ENCODE results near the gene SELENOO.
A peak's percentile ranks its signal among the peaks of the same experiment; 100 is the strongest.
"Not testable (repeated sequence)": the region's sequence is repeated elsewhere in the genome, so short reads cannot be mapped to it uniquely, and the experiment has no call there.

The SELENOO gene

DNA sequence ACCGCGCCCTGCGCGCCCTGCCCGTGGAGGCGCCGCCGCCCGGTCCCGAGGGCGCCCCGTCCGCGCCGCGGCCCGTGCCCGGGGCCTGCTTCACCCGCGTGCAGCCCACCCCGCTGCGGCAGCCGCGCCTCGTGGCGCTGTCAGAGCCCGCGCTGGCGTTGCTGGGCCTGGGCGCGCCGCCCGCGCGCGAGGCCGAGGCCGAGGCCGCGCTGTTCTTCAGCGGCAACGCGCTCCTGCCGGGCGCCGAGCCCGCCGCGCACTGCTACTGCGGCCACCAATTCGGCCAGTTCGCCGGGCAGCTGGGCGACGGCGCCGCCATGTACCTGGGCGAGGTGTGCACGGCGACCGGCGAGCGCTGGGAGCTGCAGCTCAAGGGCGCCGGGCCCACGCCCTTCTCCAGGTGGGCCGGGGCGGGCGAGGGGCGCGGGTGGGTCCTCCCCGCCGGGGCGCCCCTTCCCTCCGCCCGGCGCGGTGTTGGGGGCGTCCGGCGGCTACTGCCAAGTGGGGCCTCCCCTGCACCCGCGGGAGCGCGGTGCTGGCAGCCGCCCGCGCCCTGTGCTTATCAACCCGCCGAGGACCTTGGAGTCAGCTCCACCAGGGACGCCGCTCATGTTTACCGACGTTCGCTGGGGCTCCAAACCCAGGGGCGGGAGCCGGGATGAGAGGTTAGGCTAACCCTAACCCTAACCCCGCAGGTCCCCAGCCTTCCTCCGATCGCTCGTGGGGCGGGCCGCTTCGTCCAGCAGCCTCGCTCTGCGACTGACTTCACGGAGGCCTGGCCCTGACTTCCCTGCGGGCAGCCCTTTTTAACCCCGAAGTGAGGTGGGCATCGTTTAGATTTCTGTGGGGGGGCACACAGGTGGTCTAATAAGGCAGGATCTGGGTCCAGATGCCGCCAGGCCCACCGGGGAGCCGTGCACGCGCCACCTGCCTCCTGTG is 649 bp downstream of the SELENOO start:
- DNase-seq, result no peak

DNA sequence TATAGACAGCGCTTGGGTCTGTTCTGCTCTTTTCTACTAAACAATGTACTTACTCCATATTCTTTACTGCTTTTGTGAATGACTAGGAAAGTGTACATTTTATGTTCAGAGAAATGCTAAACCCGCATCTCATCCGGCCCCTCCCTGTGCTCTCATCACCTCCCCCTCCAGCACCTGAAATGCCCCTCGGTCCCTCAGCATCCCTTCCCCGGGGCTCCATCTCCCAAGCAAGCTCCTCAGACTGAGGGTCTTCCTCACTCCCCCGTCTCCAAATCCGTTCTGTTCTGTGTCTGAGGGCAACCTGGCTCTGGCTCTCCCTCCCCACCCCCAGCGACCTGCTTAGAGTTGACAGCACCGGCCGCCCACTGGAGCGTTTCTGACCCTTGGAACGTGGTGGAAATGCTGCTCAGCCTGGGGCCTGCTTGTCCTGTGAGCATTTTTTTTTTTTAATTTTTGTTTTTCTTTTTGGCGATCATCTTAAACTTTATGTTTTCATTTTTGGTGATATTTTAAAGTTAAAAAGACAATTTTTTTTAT is 1.4 kb downstream of the SELENOO start:
- DNase-seq, result no peak

DNA sequence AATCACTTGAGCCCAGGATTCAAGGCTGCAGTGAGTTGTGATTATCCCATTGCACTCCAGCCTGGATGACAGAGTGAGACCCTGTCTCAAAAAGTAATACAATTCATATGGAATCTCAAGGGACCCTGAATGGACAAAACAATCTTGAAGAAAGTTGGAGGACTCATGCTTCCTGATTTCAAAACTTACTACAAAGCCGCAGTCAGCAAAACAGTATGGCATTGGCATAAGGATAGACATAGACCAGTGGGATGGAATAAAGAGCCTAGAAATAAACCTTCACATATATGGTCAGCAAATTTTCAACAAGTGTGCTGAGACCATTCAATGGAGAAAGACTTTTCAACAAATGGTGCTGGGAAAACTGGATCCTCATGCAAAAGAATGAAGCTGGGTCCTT is 2.5 kb downstream of the SELENOO start:
- no peak for DNase-seq

DNA sequence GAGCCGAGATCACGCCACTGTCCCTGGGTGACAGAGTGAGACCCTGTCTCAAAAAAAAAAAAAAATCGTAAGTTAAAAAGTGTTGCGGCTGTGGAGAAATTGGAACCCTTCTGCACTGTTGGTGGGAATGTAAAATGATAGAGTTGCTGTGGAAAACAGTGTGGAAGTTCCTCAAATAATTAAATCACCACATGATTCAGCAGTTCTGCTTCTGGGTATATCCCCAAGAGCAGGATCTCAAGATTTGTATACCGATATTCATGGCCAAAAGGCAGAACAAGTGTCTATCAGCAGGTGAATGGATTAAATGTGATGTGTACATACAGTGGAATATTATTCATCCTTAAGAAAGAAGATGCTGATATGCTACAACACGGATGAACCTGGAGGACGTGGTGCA is 3.8 kb downstream of the SELENOO start:
- no peak for DNase-seq

DNA sequence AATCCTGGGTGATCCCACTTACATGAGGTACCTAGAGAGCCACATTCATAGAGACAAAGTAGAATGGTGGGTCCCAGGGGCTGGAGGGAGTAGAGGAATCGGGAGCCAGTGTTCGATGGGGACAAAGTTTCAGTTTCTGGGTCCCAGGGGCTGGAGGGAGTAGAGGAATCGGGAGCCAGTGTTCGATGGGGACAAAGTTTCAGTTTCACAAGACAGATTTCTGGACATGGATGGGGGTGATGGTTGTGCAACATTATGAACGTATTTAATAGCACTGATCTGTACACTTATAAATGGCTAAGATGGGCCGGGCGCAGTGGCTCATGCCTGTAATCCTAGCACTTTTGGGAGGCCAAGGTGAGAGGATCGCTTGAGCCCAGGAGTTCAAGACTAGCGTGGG is 4.2 kb downstream of the SELENOO start:
- DNase-seq, result not testable (repeated sequence)

DNA sequence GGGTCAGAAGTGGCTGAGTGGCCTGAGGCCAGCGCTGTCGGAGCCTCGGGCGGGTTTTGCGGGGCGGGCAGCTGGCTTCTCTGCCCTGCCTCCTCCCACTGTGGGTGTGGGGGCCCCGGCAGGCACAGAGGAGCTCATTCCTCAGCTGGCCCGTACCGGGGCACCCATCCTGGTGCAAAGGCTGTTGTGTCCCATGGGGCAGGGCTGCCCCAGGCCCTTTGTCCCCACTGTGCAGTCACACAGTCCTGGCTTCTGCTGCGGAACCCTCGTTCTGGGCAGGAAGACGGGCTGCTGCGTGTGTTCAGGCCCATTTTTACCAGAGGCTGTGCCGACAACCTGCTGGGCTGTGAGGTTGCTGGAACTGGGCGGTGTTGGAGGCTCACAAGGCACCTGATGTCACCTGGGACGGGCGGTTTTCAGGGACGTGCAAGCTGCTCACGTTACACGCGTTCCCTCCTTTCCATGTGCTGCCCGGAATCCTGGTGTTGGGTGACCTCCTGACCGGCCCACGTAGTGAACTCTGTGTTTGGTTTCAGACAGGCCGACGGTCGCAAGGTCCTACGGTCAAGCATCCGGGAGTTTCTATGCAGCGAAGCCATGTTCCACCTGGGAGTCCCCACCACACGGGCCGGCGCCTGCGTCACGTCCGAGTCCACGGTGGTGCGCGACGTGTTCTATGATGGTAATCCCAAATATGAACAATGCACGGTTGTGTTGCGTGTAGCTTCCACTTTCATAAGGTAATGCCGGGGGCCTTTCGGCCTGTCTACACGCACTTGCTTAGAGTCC is 5.2 kb downstream of the SELENOO start:
- DNase-seq, result no peak

DNA sequence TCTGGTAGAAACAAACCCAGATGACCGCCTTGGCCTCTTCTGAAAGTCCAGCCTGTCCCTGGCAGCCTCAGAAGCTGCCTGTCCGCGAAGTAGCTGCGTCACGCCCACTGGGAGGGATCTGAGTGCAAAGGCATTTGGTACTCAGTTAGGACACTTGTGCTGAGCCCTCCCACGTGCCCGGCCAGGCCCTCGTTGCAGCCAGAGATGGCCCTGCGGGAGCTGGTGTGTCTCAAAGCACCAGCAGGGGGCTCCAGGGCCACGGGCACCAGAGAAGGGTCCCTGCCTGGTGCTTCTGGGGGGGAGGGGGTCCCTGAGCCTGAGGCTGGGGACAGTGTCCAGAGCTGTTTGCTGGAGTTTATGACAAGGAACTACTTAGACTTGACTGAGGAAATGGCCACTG is 5.8 kb downstream of the SELENOO start:
- peak; percentile 87 for DNase-seq

DNA sequence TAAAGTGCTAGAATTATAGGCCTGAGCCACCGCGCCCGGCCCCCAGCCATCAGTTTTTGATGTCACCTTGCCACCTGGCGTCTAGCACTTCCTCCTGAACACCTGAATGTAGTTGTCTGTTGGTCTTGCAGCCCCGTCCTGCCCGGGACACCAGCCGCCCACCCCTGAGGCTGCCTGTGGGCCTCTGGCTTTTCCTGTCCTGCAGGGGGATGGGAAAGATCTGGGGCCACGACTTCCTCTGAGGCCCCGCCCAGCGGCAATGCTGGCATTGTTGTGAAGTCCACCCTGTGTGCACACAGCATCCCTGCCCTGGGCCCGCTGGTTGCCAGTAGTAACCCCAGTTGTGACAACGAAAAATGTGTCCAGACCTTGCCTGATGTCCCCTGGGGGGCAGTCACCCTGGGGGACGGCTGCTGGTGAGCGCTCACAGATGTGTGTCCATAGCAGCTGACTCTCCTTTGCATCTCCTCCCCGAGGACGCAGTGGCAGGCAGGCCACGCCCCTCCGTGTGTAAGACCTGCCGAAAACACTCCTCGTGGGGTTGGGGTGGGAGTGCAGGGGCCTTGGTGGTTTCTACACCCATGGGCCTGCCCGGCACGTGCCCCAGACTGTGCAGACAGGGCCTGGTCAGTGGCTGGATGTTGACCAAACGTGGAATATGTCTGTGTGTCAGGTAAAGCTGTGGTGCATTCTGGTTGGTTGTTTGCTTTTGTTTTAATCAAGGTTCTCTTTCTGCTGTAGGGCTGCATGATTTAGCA is 6.8 kb downstream of the SELENOO start:
- no peak for DNase-seq

DNA sequence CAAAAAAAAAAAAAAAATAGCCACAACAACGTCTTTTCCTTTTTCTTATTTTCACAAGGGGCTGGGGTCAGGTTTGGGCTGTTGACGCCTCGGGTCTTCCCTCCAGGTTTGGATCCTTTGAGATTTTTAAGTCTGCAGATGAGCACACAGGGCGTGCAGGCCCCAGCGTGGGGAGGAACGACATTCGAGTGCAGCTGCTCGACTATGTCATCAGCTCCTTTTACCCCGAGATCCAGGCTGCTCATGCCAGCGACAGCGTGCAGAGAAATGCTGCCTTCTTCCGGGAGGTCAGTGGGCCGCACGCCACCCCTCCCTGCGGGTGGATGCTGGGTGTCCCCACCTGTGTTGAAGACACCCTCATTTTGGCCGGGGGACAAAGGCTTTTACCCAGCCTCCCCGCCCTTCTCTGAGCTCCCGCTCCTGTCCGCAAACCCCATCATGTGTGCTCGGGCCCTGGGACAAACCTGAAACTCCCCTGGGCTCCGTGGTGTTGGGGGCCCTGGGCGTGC is 7.7 kb downstream of the SELENOO start:
- DNase-seq, result no peak

DNA sequence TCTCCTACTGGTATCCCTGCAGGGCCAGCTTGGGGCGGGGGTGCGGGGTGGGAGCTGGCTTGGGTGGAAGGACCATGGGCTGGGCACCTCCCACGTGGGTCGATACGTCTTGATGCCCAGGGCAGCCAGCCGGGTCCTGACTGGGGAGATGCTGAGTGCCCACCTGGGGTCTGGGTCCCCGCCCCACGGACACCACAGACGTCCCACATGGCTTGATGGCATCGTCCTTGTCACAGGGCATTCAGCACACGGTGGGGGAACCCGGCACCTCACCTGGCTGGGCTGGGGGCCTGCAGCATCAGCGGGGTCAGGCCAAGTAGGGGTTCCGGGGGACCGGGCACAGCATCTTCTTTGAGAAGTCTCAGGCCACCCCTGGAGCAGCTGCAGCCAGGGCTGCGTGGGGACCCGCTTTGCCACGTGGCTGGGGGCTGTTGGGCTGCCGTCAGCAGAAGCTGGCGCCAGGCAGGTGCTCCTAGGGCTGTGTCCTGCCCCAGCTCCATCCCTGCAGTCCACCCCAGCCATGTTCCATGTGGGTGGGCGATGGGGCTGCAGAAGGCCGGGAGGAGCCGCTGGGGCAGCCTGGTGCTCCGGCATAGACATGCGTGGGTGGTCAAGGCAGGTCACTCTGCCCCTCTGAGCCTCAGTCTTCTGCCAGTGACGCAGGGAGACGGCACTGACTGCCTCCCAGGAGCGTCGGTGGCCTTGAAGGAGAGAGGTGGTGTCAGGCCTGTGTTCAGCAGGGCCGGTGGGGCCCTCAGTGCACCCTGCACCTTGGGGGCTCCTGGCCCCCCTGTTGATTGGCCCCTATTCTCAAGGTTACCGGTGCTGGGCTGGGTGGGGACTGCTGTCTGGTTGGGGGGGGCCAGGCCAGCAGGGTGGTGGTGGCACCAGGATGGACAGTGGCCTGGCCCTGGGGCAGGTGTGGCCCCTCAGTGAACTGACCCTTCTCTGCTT is 8.4 kb downstream of the SELENOO start:
- no peak for DNase-seq

DNA sequence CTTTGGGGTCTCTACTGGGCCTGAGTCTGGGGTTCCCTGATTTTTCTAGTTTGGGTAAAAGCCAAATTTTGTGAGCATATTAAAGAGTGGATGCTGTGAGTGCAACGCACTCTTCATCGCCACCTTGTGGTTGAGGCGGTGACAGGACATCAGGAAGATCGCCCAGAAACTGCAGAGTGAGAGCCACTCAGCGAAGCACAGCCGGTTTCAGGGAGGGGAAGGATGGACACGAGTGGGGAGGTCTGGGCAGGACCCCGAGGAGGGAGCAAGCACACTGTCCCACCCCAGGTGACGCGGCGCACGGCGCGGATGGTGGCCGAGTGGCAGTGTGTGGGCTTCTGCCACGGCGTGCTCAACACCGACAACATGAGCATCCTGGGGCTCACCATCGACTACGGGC is 9.1 kb downstream of the SELENOO start:
- DNase-seq, result no peak

DNA sequence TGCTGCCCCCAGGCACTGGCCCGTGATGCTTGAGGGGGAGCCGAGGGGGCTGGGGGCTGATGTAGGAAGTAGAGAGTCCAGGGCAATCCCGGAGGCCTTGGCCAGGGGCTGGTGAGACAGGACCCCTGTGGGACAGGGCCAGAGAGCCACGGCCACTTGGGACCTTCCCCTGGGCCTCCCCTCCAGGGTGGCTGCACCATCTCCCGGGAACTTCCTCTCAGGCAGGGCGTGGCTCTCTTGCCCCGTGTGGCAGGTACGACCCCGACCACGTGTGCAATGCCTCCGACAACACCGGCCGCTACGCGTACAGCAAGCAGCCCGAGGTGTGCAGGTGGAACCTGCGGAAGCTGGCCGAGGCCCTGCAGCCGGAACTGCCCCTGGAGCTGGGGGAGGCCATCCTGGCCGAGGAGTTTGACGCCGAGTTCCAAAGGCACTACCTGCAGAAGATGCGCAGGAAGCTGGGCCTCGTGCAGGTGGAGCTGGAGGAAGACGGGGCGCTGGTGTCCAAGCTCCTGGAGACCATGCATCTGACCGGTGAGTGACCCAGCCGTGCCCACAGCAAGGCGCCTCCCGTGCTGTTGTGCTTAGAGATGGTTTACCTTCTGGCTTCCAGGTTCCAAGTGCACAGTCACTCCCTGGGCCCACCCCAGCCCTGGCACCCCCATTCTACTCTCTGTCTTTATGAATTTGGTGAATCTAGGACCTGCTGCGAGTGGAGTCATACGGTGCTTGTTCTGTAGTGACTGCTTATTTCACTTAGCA is 9.7 kb downstream of the SELENOO start:
- DNase-seq, result no peak

DNA sequence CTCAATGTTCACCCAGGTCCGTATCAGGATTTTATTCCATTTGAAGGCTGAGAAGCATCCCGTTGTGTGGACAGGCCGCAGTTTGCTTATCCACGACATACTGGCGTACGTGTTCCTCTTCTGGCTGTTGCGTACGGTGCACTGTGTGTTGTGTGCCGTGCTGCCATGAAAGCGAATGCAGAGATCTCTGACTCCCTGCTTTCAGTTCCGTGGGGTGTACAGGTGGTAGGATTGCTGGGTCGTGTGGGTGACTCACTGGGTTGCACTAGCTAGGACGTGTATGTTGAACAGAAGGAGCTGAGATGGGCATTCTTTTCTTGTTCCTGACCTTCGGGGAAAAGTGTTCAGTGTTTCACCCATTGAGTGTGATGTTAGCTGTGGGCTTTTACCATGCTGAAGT is 10.3 kb downstream of the SELENOO start:
- no peak for DNase-seq

DNA sequence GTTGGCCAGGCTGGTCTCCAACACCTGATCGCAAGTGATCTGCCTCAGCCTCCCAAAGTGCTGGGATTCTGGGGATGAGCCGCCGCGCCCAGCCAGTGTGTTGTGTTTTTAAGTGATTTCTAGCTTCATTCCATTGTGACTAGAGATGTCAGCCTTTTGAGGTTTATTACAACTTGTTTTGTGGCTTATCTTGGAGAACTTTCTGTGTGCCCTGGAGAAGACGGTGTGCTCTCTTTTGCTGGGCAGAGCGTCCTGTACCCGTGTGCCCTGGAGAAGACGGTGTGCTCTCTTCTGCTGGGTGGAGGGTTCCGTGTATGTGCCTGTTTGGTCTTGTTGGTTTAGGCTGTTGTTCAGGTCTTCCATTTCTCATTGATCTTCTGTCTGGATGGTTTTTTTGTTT is 12.5 kb downstream of the SELENOO start:
- DNase-seq, result no peak

DNA sequence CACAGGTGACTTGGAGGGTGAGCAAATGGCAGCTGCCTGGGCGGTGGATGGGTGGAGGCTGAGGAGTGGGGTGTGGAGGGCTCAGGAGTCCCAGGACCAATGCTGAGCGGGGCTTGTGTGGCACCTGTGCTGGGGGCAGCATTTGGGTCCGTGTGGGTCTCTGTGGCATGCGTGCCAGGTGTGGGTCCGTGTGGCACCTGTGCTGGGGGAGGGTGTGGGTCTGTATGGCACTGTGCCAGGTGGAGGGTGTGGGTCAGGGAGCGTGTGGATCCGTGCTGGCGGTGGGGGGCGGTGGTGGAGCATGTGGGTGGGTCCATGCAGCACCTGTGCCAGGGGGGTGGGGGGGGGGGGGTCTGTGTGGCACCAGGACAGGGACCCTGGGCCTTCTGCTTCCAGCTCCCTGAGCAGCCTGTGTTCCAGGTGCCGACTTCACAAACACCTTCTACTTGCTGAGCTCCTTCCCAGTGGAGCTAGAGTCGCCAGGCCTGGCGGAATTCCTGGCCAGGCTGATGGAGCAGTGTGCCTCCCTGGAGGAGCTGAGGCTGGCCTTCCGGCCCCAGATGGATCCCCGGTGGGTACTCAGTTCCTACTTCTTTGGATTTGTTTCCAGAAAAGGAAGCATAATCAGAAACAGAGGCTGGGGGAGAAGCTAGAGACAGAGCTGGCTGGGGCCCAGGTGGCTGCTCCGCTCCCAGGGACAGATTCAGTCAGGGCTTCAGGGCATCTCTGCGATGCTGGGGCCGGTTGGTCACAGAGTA is 14.7 kb downstream of the SELENOO start:
- DNase-seq, result no peak

DNA sequence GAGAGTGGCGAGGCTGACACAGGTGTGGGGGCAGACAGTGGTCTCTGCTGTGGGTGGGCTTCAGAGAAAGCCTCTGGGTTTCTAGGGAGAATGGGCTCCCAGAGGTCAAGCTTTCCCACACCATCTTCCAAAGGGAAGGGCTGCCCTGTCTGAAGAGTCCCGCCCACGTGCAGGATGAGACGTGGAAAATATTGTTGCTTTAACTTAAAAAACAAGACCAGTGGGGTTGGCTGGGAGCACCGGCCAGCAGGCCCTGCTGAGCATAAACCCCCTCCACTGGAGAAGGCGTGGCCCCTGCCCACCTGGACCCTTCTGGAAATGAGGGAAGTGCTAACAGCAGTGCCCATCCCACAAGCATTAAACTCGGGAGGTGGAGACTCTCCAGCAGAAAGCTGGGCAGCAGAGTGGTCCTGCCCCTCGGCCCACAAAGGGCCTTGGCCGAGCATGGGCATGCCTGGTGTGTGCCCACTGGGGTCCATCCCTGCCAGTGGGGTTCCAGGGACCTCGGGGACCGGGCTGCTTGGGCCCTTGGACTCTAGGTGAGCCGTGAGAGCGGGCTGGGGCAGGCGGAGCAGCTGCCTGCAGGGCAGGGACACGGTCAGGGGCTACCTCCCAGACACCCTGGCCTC is 15.4 kb downstream of the SELENOO start:
- DNase-seq, result no peak

DNA sequence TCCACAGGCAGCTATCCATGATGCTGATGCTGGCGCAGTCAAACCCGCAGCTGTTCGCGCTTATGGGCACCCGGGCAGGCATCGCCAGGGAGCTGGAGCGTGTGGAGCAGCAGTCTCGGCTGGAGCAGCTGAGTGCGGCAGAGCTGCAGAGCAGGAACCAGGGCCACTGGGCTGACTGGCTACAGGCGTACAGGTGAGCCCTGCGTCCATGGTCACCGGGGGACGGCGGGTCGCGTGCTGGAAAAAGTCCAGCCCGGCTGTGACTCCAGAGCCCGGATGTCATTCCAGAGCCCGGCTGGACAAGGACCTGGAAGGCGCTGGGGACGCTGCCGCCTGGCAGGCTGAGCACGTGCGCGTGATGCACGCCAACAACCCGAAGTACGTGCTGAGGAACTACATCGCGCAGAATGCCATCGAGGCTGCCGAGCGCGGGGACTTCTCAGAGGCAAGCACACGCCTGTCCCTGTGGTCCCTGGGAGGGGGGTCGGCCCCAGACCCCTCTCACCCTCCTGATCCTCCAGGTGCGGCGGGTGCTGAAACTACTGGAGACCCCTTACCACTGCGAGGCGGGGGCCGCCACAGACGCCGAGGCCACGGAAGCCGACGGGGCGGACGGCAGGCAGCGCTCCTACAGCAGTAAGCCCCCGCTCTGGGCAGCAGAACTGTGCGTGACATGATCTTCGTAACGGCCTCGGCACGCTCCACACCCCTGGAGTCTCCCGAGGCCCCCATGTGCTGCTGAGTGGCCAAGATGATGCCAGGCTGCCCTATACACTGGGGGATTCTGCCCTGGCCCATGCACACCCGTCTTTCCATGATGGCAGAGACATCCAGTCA is 16.1 kb downstream of the SELENOO start:
- no peak for DNase-seq

DNA sequence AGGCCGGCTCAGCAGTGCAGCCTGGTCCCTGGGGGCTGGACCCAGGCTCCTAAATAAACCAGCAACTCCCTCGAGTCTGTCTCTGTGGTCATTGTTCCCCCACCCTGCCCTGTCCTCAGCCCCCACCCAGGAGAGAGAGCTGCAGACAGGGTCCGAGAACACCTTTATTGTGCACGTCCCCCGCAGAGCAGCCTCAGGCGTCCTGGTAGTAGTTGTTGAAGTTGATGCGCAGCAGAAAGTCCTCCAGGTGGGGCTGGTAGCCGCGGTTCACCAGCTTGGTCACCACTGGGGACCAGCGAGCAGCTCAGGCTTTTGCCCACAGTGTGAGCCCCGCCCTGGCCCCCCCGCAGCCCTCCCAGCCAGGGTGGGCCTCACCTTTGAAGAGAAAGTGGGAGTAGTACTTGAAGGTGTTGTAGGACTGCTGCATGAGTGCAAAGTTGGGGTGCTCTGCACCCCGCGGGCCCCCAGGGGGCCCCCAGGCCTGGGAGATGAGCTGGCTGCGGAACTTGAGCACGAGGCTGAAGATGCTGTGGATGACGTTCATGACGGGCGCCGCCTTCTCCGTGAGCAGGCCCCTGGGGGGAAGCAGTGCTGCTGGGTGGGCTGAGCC is 16.8 kb downstream of the SELENOO start:
- DNase-seq, result no peak

All from 8988T (cell line).